HG03159 (cell line): ENCODE data around the gene PRC1.
"Not testable (repeated sequence)": the region's sequence is repeated elsewhere in the genome, so short reads cannot be mapped to it uniquely, and the experiment has no call there.

ENCODE experiments used
- ATAC-seq: cut with Tn5 transposase; IDR thresholded peaks from one replicate; pipeline ENCODE4 v1.9.1; 2021; ENCODE audit warnings: mild to moderate bottlenecking, moderate library complexity; ENCODE audit not compliant: unreplicated experiment

The PRC1 gene

DNA sequence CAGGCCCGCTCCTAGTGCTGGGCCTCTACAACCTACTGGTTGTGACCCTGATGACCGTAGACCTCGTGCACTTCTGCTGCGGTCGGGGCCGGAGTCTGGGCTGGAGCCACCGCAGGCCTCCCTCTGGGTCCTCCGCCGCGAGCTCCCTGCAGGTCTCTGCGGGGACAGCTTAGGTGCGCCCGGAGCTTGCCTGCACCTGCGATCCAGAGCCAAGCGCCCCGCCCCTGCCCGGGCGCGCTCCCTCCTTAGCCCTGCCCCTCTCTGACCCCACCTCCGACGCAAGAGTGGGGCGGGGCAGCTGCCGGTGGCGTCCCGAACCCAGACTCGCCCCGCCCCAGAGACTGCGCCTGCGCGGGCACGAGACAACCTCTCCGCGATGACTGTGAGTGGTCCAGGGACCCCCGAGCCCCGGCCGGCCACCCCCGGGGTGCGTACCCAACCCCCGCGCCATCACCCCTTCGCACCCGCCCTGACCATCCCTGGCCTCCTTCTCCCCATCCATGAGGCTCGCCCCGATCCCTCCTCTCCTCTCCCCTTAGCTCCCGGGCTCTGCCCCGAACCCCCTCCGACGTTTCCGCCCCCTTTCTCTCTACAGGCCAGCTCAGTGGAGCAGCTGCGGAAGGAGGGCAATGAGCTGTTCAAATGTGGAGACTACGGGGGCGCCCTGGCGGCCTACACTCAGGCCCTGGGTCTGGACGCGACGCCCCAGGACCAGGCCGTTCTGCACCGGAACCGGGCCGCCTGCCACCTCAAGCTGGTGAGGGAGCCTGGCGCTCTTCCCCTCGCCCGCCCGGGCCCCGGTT, 59.2 kb downstream of the PRC1 start, which contains the start of gene UNC45A:
Gene UNC45A, plus strand, starts transcription at position 337 of the 803 bp plus-strand sequence. Its CDS starts 40 bp downstream, at position 377.
- peak; percentile 58 for ATAC-seq

DNA sequence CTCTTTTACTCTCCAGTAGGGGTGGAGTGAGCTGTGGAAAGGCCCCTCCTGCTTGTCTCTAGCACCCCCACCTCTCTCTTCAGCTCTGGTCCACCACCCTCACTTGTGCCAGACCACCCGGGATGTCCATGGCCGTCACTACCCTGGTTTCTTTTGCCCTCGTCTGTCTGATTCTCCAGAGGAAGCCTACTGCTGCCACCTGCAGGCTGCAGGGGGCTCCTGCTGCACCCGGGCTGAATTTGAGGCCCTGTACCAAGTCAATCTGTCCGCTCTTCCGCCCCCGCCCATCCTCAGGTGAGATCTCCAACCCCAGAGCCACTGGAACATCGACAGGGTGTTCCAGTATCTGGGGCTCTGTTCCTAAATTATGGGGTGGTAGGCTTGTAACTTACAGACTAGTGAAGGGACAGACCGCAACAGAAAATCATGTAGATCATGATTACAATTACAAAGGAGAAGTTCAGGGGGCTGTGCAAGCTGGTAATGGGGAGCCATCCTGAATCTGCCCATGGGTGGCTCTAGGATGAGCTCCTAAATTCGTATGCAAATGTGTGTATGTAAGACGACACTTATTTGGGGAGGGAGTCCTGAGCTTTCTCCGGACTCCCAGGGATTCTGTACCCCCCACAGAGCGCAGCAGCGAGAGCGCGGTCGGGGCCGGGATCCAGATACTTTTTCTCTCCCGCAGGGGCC, 59.9 kb downstream of the PRC1 start:
- ATAC-seq = peak; percentile 33

DNA sequence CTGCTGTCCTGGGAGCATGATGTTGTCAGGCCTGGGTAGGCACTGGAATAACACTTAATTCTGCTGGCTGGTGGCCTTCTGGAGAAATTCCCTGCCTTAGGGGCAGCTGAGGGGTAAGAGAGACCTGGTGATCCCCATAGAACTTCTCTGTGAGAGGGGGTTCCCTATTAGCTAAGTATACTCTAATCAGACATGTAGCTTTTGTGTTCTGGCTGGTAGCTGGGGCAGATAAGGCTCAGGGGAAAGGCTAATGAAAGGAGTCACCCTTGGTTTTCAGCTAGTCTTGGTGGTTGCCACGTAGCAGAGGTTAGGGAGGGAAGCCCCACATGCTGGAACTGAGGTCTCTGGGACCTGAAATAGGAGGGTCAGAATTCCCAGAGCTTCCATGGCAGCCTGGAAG, 61.0 kb downstream of the PRC1 start:
- no peak for ATAC-seq

DNA sequence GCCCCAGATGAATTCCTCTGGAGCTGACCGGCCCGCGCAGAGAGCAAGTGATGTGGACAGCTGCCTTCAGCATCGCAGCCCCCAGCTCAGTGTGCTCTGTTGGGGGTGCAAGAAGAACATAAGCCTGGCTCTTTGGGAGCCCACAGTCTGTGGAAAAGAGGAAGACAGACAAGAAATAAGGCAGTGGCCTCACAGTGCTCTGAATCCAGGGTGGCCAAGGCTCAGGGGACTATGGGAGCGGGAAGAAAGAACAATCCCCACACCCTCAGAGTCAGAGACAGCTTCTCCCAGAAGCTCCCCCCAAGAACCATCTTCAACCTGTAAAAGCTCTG, 61.7 kb downstream of the PRC1 start:
- no peak for ATAC-seq

DNA sequence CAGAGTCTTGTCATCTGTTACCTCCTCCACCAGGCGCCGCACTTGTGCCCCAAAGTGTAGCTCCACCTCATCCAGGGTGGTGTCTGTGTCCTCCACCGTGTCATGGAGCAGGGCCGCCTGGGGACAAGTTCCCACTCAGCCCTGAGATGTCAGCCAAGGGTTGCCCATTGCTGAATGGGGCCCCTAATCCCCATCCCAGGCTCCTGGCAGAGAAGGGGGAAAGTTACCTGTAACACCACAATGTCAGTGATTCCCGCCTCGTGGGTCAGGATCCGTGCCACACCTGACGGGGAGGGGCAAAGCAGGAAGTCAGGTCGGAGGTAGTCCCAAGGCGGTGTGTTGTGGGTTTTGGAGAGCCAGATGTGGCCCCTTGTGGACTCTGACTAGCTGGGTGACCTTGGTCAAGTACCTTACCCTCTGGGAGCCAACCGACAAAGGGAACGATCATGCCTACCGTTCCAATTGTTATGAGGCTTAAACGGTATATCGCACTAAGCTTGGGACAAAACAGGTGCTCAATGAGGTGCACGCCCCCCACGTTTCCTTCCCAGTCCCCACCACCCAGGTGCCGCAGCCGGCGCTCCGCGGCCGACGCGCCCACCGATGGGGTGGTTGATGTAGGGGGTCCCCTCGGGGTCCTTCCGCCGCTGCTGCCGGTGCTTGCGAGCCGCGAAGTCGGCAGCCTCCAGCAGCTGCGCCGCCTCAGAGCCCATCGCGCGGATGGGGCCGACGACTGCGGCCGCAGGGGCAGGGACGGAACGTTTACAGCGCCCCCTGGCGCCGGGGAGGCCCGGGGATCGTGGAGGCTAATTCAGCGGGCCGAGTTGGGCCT, 62.3 kb downstream of the PRC1 start, which contains the start of gene HDDC3:
Gene HDDC3, minus strand, starts transcription at position 722 of the 832 bp plus-strand sequence. Its CDS starts 9 bp downstream, at position 713.
- peak; percentile 46 for ATAC-seq

DNA sequence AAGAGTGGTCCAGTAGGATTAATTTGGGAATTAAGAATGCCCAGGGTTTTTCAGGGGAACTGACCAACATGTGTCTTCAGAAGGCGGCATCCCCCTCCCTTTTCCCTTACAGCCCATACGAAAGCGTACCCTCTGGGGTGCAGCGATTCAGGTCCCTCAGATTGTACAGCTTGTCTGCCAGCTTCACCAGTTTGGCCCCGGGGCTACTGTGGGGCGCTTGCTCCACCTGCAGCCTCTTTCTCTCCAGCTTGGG, 62.8 kb downstream of the PRC1 start:
- no peak for ATAC-seq

DNA sequence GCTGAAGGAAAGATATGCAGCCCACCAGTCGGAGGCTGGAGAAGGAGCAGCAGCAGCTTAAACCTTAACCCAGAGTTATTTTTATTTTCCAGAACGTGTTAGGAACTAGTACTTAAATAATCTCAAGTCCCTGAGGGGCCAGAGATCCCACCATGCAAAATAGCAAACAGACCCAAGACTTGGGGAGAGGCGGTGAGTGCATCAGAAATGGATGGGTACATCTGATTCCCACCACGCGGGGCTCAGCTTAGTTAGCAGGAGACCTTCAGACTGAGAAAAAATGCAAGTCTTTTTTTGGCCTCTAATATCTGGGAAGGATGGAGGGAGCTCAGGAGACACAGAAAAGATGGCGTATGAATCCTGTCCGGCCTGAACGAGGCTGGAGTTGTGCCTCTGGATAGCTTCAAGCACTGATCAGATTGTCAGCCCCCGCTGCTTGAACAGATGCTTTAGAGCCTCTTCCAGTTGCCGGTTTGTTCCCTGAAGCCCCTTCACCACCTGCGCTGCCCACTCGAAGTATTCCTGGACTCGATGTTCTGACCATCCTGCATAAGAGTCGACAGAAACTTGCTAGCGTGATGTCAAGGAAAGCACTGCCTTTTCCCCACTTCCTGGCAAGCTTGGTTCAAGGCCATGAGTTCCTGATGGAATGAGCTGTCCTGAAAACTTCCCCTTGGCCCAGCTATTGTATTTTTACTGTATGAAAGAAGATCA, 63.3 kb downstream of the PRC1 start:
- no peak for ATAC-seq

DNA sequence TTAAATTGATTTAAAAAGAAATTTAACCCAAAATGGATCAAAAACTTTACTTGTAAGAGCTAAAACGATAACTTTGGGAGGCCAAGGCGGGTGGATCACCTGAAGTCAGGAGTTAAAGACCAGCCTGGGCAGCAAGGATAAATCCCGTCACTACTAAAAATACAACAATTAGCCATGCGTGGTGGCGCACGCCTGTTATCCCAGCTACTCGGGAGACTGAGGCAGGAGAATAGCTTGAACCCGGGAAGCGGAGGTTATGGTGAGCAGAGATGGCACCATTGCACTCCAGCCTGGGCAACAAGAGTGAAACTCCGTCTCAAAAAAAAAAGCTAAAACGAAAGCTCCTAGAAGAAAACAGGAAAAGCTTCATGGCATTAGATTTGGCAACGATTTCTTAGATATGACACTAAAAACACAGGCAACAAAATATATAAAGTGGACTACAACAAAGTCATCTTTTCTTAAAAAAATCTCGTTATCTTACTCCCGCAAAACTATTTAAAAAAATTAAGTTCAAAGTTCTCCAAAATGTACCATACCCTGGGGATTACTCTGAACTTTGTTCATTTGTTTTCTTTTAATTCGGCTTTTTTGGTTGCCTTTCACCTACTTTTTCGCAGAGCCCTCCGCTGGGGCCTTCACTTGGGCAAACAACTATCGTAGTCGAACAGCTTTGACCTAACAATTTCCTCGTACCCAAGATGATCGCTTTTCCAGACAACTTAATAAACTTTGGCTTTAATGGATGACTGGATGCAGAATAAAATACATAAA, 64.9 kb downstream of the PRC1 start:
- ATAC-seq = peak; percentile 3

DNA sequence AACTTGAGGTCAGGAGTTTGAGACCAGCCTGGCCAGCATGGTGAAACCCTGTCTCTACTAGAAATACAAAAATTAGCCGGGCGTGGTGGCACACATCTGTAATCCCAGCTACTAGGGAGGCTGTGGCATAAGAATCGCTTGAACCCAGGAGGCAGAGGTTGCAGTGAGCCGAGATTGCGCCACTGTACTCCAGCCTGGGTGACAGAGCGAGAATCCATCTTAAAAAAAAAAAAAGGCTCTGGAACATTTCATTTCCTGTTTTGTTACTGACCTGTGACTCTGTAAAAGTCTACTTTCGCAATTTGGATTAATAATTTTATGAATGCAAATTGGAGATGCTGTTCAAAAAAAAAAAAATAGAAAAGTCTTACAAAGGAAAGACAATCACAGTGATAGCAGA, 66.2 kb downstream of the PRC1 start:
- not testable (repeated sequence) for ATAC-seq

DNA sequence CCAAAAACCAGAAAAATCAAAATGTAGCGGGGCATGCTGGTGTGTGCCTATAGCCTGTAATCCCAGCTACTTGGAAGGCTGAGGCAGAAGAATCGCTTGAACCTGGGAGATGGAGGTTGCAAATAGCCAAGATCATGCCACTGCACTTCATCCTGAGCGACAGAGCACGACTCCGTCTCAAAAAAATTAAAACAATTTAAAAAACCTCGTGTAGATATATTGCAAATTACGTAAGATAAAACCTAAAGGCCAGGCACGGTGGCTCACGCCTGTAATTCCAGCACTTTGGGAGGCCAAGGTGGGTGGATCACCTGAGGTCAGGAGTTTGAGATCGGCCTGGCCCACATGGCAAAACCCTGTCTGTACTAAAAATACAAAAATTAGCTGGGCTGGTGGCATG, 67.6 kb downstream of the PRC1 start:
- not testable (repeated sequence) for ATAC-seq

DNA sequence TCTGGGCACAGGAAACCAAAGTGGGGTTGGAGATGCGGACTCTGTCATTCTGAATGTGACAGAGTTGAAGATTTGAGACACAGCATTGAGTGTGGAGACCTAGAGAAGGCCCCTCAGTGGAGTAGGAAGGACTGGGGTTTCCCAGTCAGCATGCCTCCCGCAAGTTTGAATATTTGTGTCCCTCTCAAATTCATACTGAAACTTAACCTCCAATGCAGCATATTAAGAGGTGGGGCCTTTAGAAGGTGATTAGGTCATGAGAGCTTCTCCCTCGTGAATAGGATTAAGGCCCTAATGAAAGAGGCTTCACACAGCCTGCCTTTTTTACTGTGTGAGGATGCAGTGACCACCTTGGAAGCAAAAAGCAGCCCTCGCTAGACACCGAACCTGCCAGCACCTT, 70.0 kb downstream of the PRC1 start:
- ATAC-seq = peak; percentile 39

DNA sequence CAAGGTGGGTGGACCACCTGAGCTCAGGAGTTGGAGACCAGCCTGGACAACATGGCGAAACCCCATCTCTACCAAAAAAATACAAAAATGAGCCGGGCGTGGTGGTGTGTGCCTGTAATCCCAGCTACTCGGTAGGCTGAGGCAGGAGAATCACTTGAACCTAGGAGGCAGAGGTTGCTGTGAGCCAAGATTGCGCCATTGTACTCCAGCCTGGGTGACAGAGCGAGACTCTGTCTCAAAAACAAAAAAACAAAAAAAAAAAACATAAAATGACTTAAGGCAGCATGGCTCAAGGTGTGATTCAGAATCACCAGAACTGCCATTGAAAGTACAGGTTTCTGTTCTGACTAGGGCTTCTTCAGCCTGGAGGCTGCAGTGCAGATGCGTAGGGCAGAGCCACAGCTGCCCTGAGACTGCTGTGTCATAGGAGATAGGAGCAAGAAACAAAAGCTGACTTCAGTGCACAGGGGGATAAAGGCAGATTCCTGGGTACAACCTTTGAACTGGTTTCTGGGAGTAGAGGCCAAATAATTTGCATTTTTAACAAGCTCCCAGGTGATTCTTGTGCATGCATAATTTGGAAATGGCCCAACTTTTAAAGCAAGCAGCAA, 71.5 kb downstream of the PRC1 start:
- ATAC-seq = peak; percentile 85

DNA sequence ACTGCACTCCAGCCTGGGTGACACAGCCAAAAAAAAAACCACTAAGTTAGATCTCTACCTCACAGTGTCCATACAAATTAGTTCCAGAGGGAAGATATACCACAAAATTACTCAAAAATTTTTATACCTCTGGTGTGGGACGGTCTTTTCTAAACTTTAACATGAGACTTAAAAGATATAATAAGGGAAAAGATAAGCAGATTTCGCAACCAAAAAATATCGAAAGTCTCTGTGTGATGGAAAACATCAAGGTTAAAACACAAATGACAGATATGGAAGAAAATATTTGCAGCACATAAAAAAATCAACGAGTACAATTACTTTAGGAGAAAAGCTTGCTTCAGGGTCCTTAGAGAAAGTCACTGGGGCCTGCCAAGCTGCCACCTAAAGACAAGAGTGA, 72.4 kb downstream of the PRC1 start:
- no peak for ATAC-seq

DNA sequence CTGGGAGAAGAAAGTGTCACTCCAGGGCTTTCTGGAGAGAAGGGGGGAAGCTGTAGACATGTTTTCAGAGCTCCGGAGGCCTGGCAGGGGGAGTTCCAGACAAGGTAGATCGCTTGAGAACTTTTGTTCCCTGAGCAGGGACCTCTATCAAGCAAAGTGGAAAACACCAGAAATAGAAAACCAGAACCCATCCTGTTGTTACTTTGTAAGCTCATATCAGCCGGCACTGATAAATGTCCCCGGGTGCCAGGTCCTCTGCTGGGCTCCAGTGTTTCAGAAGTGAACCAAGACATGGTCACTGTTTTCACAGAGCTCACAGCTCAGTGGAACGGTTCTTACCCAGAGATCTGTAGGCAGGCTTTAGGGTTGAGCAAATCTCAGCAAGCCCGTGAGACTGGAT, 75.5 kb downstream of the PRC1 start:
- no peak for ATAC-seq

DNA sequence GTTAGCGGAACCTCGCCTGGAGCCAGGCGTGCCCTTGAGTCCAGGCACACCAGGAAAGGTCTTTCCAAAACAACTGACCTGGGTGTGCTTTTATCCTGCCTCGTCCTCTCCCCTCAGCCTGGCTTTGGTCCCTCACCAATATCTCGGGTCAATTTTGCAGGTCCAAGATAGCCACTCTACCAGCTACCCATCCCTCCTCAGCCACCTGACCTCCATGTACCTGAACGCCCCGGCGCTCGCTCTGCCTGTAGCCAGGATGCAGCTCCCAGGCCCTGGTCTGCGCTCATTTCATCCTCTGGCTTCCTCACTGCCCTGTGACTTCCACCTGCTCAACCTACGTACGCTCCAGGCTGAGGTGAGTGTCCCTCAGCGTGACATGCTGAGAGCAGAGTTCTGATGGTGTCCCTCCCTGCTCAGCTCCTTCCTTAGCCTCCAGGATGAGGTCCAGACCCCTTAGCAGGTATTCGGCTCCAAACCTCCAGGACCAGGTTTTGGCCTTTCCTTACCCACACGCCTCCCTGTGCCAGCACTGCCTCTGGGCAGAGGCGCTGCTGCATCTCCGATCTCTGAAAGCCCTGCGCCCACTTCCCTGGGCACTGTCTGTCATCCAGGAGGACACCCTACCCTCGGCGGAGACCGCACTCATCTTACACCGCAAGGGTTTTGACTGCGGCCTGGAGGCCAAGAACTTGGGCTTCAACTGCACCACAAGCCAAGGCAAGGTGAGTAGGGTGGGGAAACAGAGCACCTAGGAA, 76.1 kb downstream of the PRC1 start:
- no peak for ATAC-seq

DNA sequence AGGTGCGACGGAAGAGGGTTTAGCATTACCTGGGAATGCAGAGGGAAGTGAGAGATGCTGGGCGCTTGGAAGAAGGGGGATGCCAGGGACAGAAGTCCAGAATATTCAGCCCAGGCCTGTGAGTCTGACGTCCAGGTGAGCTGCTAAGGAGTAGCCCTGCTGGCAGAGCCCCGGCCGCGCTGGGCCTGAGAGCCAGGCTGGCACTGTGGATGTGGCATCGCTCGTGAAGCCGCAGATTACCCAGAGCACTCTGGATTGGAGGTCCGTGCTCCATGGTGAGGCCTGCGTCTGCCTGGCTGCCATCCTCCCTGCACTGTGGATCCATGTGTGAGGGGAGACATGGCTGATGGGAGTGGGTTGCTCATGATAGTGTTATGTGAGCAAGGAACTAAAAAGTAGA, 76.8 kb downstream of the PRC1 start:
- no peak for ATAC-seq

DNA sequence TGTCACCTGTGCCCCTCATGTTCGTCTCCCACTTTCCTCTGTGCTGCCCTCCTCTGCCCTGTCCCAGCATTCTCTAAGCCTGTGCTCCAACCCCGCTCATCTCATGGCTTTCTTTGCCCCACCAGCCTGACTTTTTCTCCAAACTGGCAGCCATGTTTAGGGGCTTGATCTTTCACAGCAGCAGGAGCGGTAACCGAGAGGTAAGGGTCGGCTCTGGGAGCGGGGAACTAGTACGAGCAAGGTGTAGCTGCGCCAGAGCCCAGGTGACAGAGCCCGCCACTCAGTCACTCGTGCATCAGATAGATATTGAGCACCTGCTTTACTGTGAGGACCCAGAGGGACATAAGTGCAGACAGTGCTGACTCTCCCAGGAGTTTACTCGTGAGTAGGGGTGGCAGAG, 77.9 kb downstream of the PRC1 start:
- no peak for ATAC-seq
